HCT116 (cell line): ENCODE results near the gene LTBP1. TPM values are rescaled to one million over a fixed set of nuclear protein-coding genes. Genes with fewer than 3 reads are reported as not detected.

ENCODE experiments used
- ELF1 ChIP-seq: IDR thresholded peaks from 2 replicates; pipeline ENCODE4 v1.6.1; 2012; ENCODE audit warnings: low read depth, borderline replicate concordance
- POLR2A ChIP-seq: IDR thresholded peaks from 2 replicates; pipeline ENCODE4 v1.7.0; 2011; ENCODE audit warnings: borderline replicate concordance; ENCODE audit not compliant: insufficient read depth, insufficient read length; ENCODE audit errors: extremely low read depth
- RAD21 ChIP-seq: IDR thresholded peaks from 2 replicates; pipeline ENCODE4 v1.6.1; 2012; ENCODE audit warnings: low read depth, mild to moderate bottlenecking
- SIN3A ChIP-seq: IDR thresholded peaks from 2 replicates; pipeline ENCODE4 v1.6.1; 2012; ENCODE audit warnings: low read depth
- TCF7L2 ChIP-seq: IDR thresholded peaks from 2 replicates; pipeline ENCODE4 v1.7.0; 2011; ENCODE audit warnings: borderline replicate concordance, inconsistent platforms; ENCODE audit not compliant: insufficient read depth, insufficient read length; ENCODE audit errors: extremely low read depth
- YY1 ChIP-seq: IDR thresholded peaks from 2 replicates; pipeline ENCODE4 v1.6.1; 2011; ENCODE audit warnings: low read length, low read depth, moderate library complexity, mild to moderate bottlenecking; ENCODE audit not compliant: insufficient replicate concordance; ENCODE audit errors: extremely low read depth
- ZBTB33 ChIP-seq: IDR thresholded peaks from 2 replicates; pipeline ENCODE4 v1.6.1; 2011; ENCODE audit warnings: mild to moderate bottlenecking, low read length, moderate library complexity; ENCODE audit not compliant: insufficient replicate concordance; ENCODE audit errors: extremely low read depth
- ZFX ChIP-seq: fragments of 450-650 bp; IDR thresholded peaks from 2 replicates; pipeline ENCODE4 v1.6.1; 2017
- total RNA-seq: library from RNA; stranded (reverse); gene quantifications from one replicate; pipeline ENCODE4 v1.2.1, GENCODE V29; 2021; ENCODE audit not compliant: unreplicated experiment
- TF ChIP-seq, protein P1 (sequence below): IDR thresholded peaks from 2 replicates; pipeline ENCODE4 v1.6.1; 2012
- TF ChIP-seq, protein P2 (sequence below), 3 experiments: fragments of 200-600 bp in 1 of 3; sonication (generic) in 1 of 3; IDR thresholded peaks in 2 of 3; conservative IDR thresholded peaks in 1 of 3; 2 replicates each; pipeline ENCODE4 v1.5.1; 2012 to 2017; ENCODE audit warnings: low read depth in 2 of 3, low read length in 2 of 3, antibody characterized with exemption in 1 of 3, borderline replicate concordance in 1 of 3, control low read depth in 1 of 3, mild to moderate bottlenecking in 1 of 3, mixed read lengths in 1 of 3, mixed run types in 1 of 3, moderate library complexity in 1 of 3; ENCODE audit not compliant: insufficient read depth in 1 of 3

LTBP1 gene
- total RNA-seq, 1 experiment from 2014 or later = 5.1 TPM

DNA sequence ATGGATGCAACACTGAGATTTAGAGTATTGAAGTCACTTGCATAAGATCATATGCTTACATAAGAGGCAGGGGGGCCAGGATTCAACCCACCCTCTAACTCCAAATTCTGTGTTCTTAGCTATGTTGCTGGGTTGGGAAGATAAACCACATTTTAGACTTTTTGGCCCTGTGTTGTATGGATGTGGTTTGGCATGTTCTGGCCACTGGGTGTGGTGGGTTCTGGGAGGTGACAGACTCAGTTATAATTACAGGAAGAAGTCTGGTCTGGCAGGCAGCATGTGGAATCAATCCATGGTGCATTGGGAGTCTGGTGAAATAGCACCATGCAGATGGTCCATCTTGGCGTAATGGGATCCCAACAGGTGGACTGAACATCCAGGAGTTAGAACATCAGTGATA, 138.9 kb downstream of the LTBP1 start (continued):
- TF ChIP-seq SIN3A (no peak), ZFX (no peak), RAD21 (no peak), TCF7L2 (no peak), POLR2A (no peak), ELF1 (no peak), ZBTB33 (no peak), YY1 (no peak)
- TF ChIP-seq, protein P1, sequence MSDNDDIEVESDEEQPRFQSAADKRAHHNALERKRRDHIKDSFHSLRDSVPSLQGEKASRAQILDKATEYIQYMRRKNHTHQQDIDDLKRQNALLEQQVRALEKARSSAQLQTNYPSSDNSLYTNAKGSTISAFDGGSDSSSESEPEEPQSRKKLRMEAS = no peak
- TF ChIP-seq, protein P2, sequence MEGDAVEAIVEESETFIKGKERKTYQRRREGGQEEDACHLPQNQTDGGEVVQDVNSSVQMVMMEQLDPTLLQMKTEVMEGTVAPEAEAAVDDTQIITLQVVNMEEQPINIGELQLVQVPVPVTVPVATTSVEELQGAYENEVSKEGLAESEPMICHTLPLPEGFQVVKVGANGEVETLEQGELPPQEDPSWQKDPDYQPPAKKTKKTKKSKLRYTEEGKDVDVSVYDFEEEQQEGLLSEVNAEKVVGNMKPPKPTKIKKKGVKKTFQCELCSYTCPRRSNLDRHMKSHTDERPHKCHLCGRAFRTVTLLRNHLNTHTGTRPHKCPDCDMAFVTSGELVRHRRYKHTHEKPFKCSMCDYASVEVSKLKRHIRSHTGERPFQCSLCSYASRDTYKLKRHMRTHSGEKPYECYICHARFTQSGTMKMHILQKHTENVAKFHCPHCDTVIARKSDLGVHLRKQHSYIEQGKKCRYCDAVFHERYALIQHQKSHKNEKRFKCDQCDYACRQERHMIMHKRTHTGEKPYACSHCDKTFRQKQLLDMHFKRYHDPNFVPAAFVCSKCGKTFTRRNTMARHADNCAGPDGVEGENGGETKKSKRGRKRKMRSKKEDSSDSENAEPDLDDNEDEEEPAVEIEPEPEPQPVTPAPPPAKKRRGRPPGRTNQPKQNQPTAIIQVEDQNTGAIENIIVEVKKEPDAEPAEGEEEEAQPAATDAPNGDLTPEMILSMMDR (IDR thresholded peaks at IDR 0.05 in 2 of 3, conservative IDR thresholded peaks at IDR 0.05 in 1 of 3; ENCODE audit: borderline replicate concordance in 1 of 3, insufficient read depth in 1 of 3, low read depth in 2 of 3, low read length in 2 of 3) = no peak
